Measurements from ENCODE around the gene AVPR2.

DNA sequence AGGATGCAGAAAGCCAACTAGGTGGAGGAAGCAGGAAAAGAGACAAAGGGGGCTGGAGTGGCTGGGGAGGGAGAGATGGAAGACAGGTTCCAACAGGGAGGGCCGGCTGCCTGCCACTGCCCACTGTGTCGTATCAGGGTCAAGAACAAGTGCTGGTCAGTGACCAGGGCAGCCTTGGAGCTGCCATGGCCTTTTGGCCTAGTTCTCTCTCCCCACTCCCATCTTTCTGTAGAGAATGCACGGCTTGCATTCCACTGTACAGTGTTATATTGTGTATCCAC is 30.4 kb upstream of the AVPR2 start:
- no peak for TF ChIP-seq POLR2A (IDR thresholded peaks at IDR 0.05)
- TF ChIP-seq, protein P1, sequence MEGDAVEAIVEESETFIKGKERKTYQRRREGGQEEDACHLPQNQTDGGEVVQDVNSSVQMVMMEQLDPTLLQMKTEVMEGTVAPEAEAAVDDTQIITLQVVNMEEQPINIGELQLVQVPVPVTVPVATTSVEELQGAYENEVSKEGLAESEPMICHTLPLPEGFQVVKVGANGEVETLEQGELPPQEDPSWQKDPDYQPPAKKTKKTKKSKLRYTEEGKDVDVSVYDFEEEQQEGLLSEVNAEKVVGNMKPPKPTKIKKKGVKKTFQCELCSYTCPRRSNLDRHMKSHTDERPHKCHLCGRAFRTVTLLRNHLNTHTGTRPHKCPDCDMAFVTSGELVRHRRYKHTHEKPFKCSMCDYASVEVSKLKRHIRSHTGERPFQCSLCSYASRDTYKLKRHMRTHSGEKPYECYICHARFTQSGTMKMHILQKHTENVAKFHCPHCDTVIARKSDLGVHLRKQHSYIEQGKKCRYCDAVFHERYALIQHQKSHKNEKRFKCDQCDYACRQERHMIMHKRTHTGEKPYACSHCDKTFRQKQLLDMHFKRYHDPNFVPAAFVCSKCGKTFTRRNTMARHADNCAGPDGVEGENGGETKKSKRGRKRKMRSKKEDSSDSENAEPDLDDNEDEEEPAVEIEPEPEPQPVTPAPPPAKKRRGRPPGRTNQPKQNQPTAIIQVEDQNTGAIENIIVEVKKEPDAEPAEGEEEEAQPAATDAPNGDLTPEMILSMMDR (IDR thresholded peaks at IDR 0.05), result no peak

Data from ovary (tissue), 3 donors.